ENCODE data around the gene SLC25A44.
"Not testable (repeated sequence)": the region's sequence is repeated elsewhere in the genome, so short reads cannot be mapped to it uniquely, and the experiment has no call there.

SLC25A44 gene

DNA sequence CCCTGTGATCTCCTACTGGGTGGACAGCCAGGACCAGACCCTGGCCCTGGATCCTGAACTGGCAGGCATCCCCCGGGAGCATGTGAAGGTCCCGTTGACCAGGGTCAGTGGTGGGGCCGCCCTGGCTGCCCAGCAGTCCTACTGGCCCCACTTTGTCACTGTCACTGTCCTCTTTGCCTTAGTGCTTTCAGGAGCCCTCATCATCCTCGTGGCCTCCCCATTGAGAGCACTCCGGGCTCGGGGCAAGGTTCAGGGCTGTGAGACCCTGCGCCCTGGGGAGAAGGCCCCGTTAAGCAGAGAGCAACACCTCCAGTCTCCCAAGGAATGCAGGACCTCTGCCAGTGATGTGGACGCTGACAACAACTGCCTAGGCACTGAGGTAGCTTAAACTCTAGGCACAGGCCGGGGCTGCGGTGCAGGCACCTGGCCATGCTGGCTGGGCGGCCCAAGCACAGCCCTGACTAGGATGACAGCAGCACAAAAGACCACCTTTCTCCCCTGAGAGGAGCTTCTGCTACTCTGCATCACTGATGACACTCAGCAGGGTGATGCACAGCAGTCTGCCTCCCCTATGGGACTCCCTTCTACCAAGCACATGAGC lies 17.2 kb upstream of the SLC25A44 start:
- CTCF ChIA-PET = interaction anchor here (1.7 kb wide), 1 partner anchor 17 kb away, joined by 4 read pairs; no protein-coding TSS in a partner anchor
- Mint-ChIP-seq H3K9me3 (no peaks in the 10 kb centered on the region), H3K27ac (peak overlapping the region; percentile 38), H3K4me3 (no peak overlapping the region), H3K27me3 (peaks cover 29% of the 10 kb centered on the region), H3K36me3 (no peaks in the 10 kb centered on the region), H3K4me1 (peaks cover 28% of the 10 kb centered on the region)
- no peak for DNase-seq

DNA sequence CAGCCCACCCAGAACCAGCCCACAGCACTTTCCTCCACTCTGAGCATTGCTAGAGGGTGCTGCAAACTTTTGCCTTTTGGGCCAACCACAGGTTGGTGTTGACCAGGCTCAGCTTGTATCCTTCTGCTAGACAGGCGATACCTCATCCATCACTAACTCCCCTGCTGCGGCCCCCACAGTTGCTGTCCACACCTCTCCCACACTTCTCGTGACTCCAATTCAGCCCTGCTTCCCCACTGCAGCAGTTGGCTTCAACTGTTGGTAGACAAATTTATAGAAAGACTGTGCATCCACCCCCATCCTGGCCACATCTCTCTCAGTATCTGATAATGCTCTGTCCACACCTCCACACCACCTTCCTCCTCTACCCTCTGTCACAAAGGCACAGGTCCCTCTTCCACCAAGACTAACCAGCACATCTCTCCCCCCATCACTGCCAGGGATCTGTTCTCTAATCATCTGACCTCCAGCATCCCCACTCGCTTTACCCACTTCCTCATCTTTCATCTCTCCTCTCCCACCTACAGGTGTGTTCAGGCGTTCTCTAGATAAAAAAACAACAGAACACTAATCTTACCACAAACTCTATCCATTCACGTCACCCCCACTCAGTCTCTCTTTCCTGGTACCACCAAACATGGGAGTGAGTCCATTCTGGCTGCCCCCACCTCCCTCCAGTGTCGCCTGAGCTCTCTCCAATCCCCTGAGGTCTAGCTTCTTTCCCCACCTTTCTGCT lies 15.8 kb upstream of the SLC25A44 start:
- Mint-ChIP-seq H3K9me3 (no peaks in the 10 kb centered on the region), H3K36me3 (no peaks in the 10 kb centered on the region), H3K4me1 (peaks cover 25% of the 10 kb centered on the region), H3K27ac (peak overlapping the region; percentile 17), H3K4me3 (no peak overlapping the region), H3K27me3 (peaks cover 27% of the 10 kb centered on the region)
- CTCF ChIA-PET = interaction anchor here (1.1 kb wide), 1 partner anchor 16 kb away, joined by 3 read pairs; the partner anchor contains the start of gene SLC25A44
- DNase-seq = peak; percentile 28

- CTCF ChIA-PET = no interaction called here
- Mint-ChIP-seq H3K9me3 (no peaks in the 10 kb centered on the region), H3K4me1 (peaks cover 19% of the 10 kb centered on the region), H3K36me3 (no peaks in the 10 kb centered on the region), H3K4me3 (no peak overlapping the region), H3K27ac (no peak overlapping the region), H3K27me3 (peaks cover 9% of the 10 kb centered on the region)
- no peak for DNase-seq
Measured at GRCh38 chr1:156180471-156180870, 13.4 kb upstream of the SLC25A44 start.

- H3K27me3 Mint-ChIP-seq, H3K9me3 Mint-ChIP-seq, DNase-seq, CTCF ChIA-PET, H3K36me3 Mint-ChIP-seq, H3K27ac Mint-ChIP-seq, H3K4me3 Mint-ChIP-seq: not testable (repeated sequence)
- H3K4me1 Mint-ChIP-seq = peaks cover 19% of the 10 kb centered on the region
Measured at GRCh38 chr1:156181391-156181924, 12.4 kb upstream of the SLC25A44 start.

- peaks cover 17% of the 10 kb centered on the region for H3K4me1 Mint-ChIP-seq
- H3K36me3 Mint-ChIP-seq, H3K4me3 Mint-ChIP-seq, H3K27me3 Mint-ChIP-seq, H3K9me3 Mint-ChIP-seq, DNase-seq, CTCF ChIA-PET, H3K27ac Mint-ChIP-seq: not testable (repeated sequence)
Measured at GRCh38 chr1:156182010-156182779, 11.7 kb upstream of the SLC25A44 start.

DNA sequence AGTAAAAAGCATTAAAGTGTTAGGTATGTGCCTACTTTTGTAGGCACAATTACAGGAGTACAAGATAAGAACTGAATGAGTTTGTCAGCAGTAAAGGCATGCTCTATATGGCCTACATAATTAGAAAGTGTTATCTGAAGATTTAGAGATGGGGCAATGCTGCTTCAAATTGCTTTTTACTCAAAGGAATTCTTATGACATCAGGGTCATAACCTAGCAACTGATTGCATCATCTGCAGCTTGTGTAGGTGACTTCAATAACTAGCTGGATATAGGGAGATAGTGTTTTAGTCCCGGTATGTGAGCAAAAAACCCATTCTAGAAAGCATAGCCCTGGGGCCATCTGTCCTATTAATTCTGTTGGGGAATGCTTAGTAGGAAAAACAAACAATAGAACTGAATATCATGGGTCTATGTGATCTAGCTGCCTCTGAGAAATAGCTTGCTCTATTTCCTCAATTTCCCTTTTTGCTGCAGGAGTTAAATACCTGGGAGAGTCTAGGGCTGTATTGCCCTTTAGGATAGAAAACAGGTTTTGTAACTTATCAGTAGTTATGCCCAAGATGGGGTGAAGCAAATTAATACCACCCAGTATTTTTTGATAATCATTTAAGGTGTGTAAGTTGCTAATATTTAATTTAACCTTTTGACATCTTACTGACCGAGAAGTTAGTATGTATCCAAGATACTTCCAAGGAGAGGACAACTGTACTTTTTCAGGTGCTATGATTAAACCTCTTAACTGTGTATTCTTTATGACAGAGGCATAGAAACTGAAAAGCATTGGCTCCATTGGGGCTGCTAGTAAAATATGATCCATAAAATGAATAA lies 7.3 kb upstream of the SLC25A44 start:
- H3K27ac Mint-ChIP-seq, H3K4me1 Mint-ChIP-seq, H3K9me3 Mint-ChIP-seq, H3K4me3 Mint-ChIP-seq, H3K36me3 Mint-ChIP-seq, H3K27me3 Mint-ChIP-seq, CTCF ChIA-PET, DNase-seq: not testable (repeated sequence)

- H3K27me3 Mint-ChIP-seq, H3K27ac Mint-ChIP-seq, DNase-seq, H3K9me3 Mint-ChIP-seq, CTCF ChIA-PET, H3K36me3 Mint-ChIP-seq, H3K4me3 Mint-ChIP-seq: not testable (repeated sequence)
- peaks cover 33% of the 10 kb centered on the region for H3K4me1 Mint-ChIP-seq
Measured at GRCh38 chr1:156190265-156190664, 3.6 kb upstream of the SLC25A44 start.

- peaks cover 45% of the 10 kb centered on the region for H3K4me1 Mint-ChIP-seq
- DNase-seq = no peak
Measured at GRCh38 chr1:156191292-156191964, 2.5 kb upstream of the SLC25A44 start.

GRCh38 chr1:156193208-156193487 lies 756 bp upstream of the SLC25A44 start:
- DNase-seq = no peak
- CTCF ChIA-PET = interaction anchor here (0.7 to 1.5 kb wide), 3 partner anchors 18 to 181 kb away, joined by 3 read pairs; no protein-coding TSS in a partner anchor
- Mint-ChIP-seq H3K4me3 (peak overlapping the region; percentile 94), H3K4me1 (peaks cover 60% of the 10 kb centered on the region), H3K27me3 (no peaks in the 10 kb centered on the region), H3K9me3 (peaks cover 3% of the 10 kb centered on the region), H3K27ac (peak overlapping the region; percentile 88), H3K36me3 (peaks cover 18% of the 10 kb centered on the region)

More at GRCh38 chr1:156191292-156191964, 2.5 kb upstream of the SLC25A44 start:
- Mint-ChIP-seq H3K9me3 (peaks cover 3% of the 10 kb centered on the region), H3K27ac (no peak overlapping the region), H3K27me3 (no peaks in the 10 kb centered on the region), H3K36me3 (peaks cover 16% of the 10 kb centered on the region), H3K4me3 (no peak overlapping the region)
- CTCF ChIA-PET = no interaction called here

- no peak for DNase-seq
- Mint-ChIP-seq H3K27me3 (no peaks in the 10 kb centered on the region), H3K4me1 (peaks cover 72% of the 10 kb centered on the region), H3K36me3 (peaks cover 25% of the 10 kb centered on the region), H3K9me3 (no peaks in the 10 kb centered on the region), H3K27ac (peak overlapping the region; percentile 88), H3K4me3 (peak overlapping the region; percentile 94)
- CTCF ChIA-PET = interaction anchor here (1.1 to 1.7 kb wide), 4 partner anchors 17 to 29 kb away, joined by 3 to 5 read pairs (median 4); partner anchors contain the start of gene PMF1
Measured at GRCh38 chr1:156194300-156194652, 372 bp downstream of the SLC25A44 start.

DNA sequence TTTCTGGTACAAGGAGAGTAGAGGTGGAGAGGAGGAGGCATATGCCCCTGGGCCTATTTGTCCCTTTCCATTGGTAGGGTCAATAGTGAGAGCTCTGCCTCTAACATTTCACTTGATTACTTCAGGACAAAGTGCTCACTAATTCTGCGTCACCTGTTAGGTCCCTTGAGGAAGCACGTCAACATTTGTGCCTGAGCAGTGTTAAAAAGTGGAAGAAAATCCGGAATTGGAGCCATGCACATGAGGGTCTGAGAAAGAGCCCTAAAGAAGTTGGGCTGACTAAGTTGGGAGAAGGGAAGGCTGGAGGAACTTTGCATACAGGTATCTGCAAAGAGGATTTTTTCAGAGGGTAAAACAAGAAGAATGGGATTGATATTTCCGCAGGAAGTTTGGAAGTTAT lies 1.9 kb downstream of the SLC25A44 start:
- H3K4me3 Mint-ChIP-seq = peak overlapping the region; percentile 55
- H3K36me3 Mint-ChIP-seq = peaks cover 36% of the 10 kb centered on the region
- H3K4me1 Mint-ChIP-seq = peaks cover 85% of the 10 kb centered on the region
- H3K27ac Mint-ChIP-seq = peak overlapping the region; percentile 3
- no peaks in the 10 kb centered on the region for H3K27me3 Mint-ChIP-seq
- no peaks in the 10 kb centered on the region for H3K9me3 Mint-ChIP-seq
- DNase-seq = no peak
- CTCF ChIA-PET = interaction anchor here (3.0 kb wide), 1 partner anchor 29 kb away, joined by 21 read pairs; no protein-coding TSS in a partner anchor

DNA sequence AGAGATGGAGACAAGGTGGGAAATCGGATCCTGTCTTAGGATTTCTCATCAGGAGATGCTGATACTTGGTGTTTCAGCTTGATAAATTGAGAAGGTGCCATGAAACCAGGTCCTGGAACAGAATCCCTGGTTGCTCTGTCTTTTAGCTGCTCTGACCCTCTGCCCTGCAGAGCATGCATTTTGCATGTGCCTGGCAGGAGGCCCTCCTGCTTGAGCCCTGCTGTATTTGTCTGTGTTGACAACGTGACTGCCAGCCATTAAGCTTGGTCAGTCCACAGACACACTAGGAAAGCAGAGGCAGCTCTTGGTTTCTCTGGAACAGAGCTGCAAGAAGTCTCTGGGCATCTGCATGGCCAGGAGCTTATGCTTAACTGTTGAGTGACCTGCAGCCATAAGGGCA lies 2.5 kb downstream of the SLC25A44 start:
- Mint-ChIP-seq H3K4me1 (peaks cover 85% of the 10 kb centered on the region), H3K27ac (no peak overlapping the region), H3K4me3 (no peak overlapping the region), H3K9me3 (no peaks in the 10 kb centered on the region), H3K27me3 (no peaks in the 10 kb centered on the region), H3K36me3 (peaks cover 36% of the 10 kb centered on the region)
- CTCF ChIA-PET = interaction anchor here (1.3 to 3.7 kb wide), 4 partner anchors 17 to 49 kb away, joined by 6 to 21 read pairs (median 13); partner anchors contain the start of genes PMF1 and SEMA4A
- no peak for DNase-seq

DNA sequence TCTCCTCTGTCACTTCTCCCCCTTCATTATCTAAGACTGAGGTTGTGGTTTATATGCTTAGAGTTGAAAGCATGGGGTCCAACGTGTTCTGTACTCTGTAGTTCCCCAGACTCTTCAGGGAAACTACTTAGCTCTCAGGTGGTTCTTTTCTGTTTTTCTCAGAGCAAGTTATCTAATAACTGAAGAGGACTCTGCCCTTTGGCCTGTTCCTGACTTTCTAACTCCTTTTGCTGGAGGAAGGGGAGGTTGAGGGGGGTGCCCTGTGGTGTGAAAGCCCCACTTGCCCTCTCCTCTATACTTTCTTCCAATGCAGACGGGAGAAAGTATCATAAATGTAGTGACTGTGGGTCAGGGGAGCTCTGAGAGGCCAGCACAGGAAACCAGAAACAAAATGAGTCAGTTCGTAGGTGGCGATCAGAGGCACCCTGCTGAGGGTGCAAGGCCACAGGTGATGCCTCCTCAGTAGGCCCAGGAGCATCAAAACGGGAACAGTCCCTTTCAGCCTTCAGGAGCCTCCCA lies 5.0 kb downstream of the SLC25A44 start:
- Mint-ChIP-seq H3K4me3 (no peak overlapping the region), H3K27ac (peak overlapping the region; percentile 80), H3K9me3 (no peaks in the 10 kb centered on the region), H3K36me3 (peaks cover 33% of the 10 kb centered on the region), H3K4me1 (peaks cover 66% of the 10 kb centered on the region), H3K27me3 (no peaks in the 10 kb centered on the region)
- no peak for DNase-seq
- CTCF ChIA-PET = interaction anchor here (0.8 to 3.7 kb wide), 8 partner anchors 14 to 57 kb away, joined by 3 to 21 read pairs (median 4); partner anchors contain the start of genes PMF1 and SEMA4A

Data from activated naive CD4-positive, alpha-beta T cell treated with anti-CD3 and anti-CD28 coated beads, Interleukin-2, amount 10 ng/mL, durations not matched to agents 7 days and 5 days (primary cell).